GM19240 (cell line): Measurements from ENCODE around the gene NFASC.

Experiments
- DNase-seq: peaks from one replicate; pipeline ENCODE4 v3.0.0; 2011; ENCODE audit warnings: low spot score; ENCODE audit not compliant: insufficient read length

Gene NFASC

GRCh38 chr1:204979306-204979705 lies 108.6 kb downstream of the NFASC start:
- no peak for DNase-seq

GRCh38 chr1:204979891-204980649 lies 109.4 kb downstream of the NFASC start:
- DNase-seq, result no peak

- DNase-seq, result no peak
Observed at GRCh38 chr1:204980840-204981405, 110.3 kb downstream of the NFASC start.

- no peak for DNase-seq
Observed at GRCh38 chr1:204983136-204983535, 112.5 kb downstream of the NFASC start.

- DNase-seq, result no peak
Observed at GRCh38 chr1:204983881-204984280, 113.2 kb downstream of the NFASC start.

- no peak for DNase-seq
Observed at GRCh38 chr1:204984499-204984898, 113.8 kb downstream of the NFASC start.

GRCh38 chr1:204986181-204986580 lies 115.5 kb downstream of the NFASC start:
- no peak for DNase-seq

- DNase-seq, result no peak
Observed at GRCh38 chr1:204987689-204988088, 117.0 kb downstream of the NFASC start.

GRCh38 chr1:204988196-204988595 lies 117.5 kb downstream of the NFASC start:
- no peak for DNase-seq

GRCh38 chr1:204989266-204990058 lies 118.8 kb downstream of the NFASC start:
- DNase-seq, result peak; percentile 80

- no peak for DNase-seq
Observed at GRCh38 chr1:204990059-204990664, 119.5 kb downstream of the NFASC start.

GRCh38 chr1:204990721-204991341 lies 120.2 kb downstream of the NFASC start:
- DNase-seq, result no peak

GRCh38 chr1:204991342-204991844 lies 120.7 kb downstream of the NFASC start:
- DNase-seq, result no peak

- no peak for DNase-seq
Observed at GRCh38 chr1:204992201-204992997, 121.7 kb downstream of the NFASC start.

GRCh38 chr1:204992998-204993314 lies 122.3 kb downstream of the NFASC start:
- DNase-seq, result no peak

- no peak for DNase-seq
Observed at GRCh38 chr1:204994086-204994862, 123.6 kb downstream of the NFASC start.

GRCh38 chr1:204996981-204997380 lies 126.3 kb downstream of the NFASC start:
- no peak for DNase-seq

- no peak for DNase-seq
Observed at GRCh38 chr1:204997591-204998355, 127.1 kb downstream of the NFASC start.

GRCh38 chr1:205001162-205001561 lies 130.5 kb downstream of the NFASC start:
- no peak for DNase-seq
